SK-N-SH (cell line): ENCODE data around the gene NBEAL1.

Experiments used
- CHD2 ChIP-seq: fragments of 150-350 bp; IDR thresholded peaks from 2 replicates; pipeline ENCODE4 v1.6.1; 2018; ENCODE audit warnings: low read length; ENCODE audit not compliant: partially characterized antibody
- CTCF ChIP-seq: fragments of 200-600 bp; sonication (generic); IDR thresholded peaks from 2 replicates; pipeline ENCODE4 v1.6.1; 2017; ENCODE audit warnings: antibody characterized with exemption, mild to moderate bottlenecking, moderate library complexity
- FOXM1 ChIP-seq: IDR thresholded peaks from 2 replicates; pipeline ENCODE4 v1.4.0; 2012; ENCODE audit warnings: low read depth, mild to moderate bottlenecking
- GABPA ChIP-seq: IDR thresholded peaks from 2 replicates; pipeline ENCODE4 v1.4.0; 2012; ENCODE audit warnings: low read depth, mild to moderate bottlenecking
- PBX3 ChIP-seq: IDR thresholded peaks from 2 replicates; pipeline ENCODE4; 2012
- POLR2AphosphoS5 ChIP-seq: IDR thresholded peaks from 2 replicates; pipeline ENCODE4 v1.6.1; 2012; ENCODE audit warnings: low read depth, low read length
- RAD21 ChIP-seq: IDR thresholded peaks from 2 replicates; pipeline ENCODE4 v1.6.1; 2012; ENCODE audit warnings: mild to moderate bottlenecking, low read length
- REST ChIP-seq: IDR thresholded peaks from 2 replicates; pipeline ENCODE4 v1.6.1; 2012; ENCODE audit warnings: mild to moderate bottlenecking, low read depth, low read length, moderate library complexity
- RFX5 ChIP-seq: IDR thresholded peaks from 2 replicates; pipeline ENCODE4 v1.6.1; 2012; ENCODE audit warnings: mild to moderate bottlenecking, improper control_type of control experiment, low read length
- TEAD4 ChIP-seq: IDR thresholded peaks from 2 replicates; pipeline ENCODE4 v1.4.0; 2012; ENCODE audit warnings: mild to moderate bottlenecking, borderline replicate concordance; ENCODE audit not compliant: insufficient read depth
- USF1 ChIP-seq: IDR thresholded peaks from 2 replicates; pipeline ENCODE4 v1.4.0; 2012; ENCODE audit warnings: low read depth, borderline replicate concordance
- USF2 ChIP-seq: fragments of 150-350 bp; IDR thresholded peaks from 2 replicates; pipeline ENCODE4 v1.6.1; 2017; ENCODE audit warnings: antibody characterized with exemption, low read length, low read depth, borderline replicate concordance

- TF ChIP-seq CTCF = no peak
- TF ChIP-seq USF1 = no peak
- no peak for TF ChIP-seq POLR2AphosphoS5
- TF ChIP-seq GABPA = no peak
- no peak for TF ChIP-seq CHD2
- TF ChIP-seq RAD21 = no peak
- no peak for TF ChIP-seq REST
- TF ChIP-seq FOXM1 = no peak
- no peak for TF ChIP-seq PBX3
- TF ChIP-seq RFX5 = no peak
- no peak for TF ChIP-seq USF2
- no peak for TF ChIP-seq TEAD4
Observed at GRCh38 chr2:203030991-203031390, 16.3 kb downstream of the NBEAL1 start.
